HL-60/S4 (cell line): Measurements from ENCODE around the gene ZNF497.

Source experiments
- in situ Hi-C: fragments of 300-500 bp; cut with MboI; formaldehyde crosslinking; loops from 2 replicates; pipeline ENCODE4 v1.14.3; 2022; ENCODE audit warnings: low sequenced_read_pairs

The ZNF497 gene

GRCh38 chr19:58368561-58369360 lies 6.2 kb upstream of the ZNF497 start:
- in situ Hi-C loops = no loop called here

- in situ Hi-C loops = no loop called here
Measured at GRCh38 chr19:58367698-58368454, 5.3 kb upstream of the ZNF497 start.

DNA sequence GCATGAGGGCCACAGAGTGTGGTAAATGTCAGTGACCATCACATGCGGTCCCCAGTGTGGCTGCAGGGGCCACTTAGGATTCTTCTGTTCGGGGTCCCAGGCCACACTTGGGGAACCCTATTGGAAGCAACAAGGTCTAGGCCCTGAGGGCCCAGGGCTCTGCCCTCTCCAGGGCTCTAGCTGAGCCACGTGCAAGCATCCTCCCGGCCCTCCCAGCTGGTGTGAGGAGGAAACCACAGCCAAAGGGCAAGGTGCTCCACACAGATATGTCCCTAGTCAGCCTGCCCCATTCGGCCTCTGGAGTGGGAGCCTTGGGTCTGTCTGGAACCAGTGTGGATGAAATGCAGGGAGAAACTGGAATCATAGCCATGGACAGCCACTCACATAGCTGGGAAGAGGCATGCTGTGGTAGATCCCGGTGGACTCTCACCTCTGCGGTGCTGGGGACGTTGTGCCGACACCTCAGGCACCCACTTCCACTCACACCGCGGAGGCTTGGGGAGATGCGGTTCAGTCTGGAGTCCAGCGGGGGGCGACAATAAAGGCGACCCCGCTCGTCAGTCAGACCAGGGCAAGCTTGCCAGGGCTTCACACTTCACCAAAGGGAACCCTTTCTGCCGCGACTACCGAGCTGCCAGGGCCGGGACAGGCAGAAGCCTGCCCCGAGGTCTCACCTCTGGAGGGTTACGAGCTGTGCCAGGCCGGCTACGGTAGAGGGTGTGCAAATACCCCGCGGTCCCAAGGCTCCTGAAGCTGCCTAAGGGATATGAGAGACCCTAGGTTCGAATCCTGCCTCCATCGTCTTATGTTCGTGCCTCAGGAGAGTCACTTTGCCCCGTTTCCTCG lies 4.3 kb upstream of the ZNF497 start:
- in situ Hi-C loops = no loop called here

GRCh38 chr19:58364146-58364545 lies 1.6 kb upstream of the ZNF497 start:
- in situ Hi-C loops = no loop called here

DNA sequence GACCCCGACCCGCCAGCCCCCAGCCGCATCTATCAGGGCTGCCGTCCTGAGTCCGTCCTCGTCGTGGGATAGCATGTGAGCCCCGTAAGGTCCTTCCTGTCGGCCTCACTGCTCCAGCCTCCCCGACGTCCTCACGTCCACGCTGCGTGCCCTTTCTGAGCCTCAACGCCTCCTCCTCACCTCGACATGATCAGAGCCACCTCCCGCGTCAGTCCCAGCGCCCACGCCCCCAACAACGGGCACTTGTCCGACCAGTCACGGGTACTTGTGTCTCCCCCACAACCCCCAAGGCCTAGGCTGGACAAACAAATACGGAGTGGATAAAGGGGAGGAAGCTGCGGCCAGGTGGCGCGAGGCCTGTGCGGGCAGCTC lies 665 bp downstream of the ZNF497 start:
- in situ Hi-C loops = no loop called here

DNA sequence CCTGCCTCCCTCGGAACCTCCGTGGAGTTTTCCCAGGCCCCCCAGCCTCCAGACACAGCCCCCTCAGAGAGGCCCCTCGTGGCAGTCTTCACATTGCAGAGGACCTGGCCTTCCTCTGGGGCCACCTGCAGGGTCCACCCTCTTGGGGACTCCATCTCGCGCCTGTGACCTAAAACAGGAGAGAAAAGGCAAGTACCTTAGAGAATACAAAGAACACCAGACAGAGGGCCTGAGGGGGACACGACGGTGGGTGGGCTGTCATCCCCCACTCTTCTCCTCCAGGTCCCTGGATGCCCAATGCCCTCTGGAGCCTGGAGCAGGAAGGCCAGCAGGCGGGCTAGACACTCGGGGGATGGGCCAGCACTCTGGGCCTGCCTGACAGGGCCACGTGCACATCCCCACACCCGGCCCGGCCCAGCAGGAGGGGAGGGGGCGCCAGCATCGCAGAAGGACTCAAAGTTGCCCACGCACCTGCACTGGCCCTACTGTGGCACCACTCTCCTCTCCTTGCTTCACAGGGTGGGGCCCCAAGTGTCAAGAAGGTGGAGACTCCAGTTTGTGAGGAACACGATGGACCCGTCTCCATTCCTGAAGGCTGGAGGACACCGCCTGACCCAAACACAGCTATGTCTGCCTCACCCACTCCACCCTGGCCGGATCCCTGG lies 4.9 kb downstream of the ZNF497 start:
- in situ Hi-C loops = no loop called here

DNA sequence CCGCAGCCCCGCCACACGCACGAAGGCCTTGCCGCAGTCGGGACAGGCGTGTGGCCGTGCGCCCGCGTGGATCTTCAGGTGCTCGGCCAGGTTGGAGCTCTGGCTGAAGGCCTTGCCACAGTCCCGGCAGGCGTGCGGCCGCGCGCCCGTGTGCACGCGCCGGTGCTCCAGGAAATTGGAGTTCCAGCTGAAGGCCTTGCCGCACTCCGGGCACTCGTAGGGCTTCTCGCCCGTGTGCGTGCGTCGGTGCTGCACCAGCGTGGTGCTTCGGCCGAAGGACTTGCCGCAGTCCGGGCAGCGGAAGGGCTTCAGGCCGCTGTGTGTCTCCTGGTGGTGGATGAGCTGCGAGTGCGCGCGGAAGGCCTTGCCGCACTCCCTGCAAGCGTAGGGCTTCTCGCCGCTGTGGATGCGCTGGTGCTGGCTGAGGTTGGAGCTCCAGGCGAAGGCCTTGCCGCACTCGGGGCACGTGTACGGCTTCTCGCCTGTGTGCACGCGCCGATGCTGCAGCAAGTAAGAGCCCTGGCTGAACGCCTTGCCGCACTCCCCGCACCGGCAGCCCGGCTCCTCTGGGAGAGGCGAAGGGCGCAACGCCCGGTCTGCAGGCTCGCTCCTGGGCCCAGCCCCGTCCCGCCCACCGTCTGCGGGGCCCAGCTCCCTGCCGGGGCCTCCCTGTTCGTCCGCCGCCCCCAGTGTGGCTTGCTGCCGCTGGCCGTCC lies 5.6 kb downstream of the ZNF497 start:
- in situ Hi-C loops = no loop called here

DNA sequence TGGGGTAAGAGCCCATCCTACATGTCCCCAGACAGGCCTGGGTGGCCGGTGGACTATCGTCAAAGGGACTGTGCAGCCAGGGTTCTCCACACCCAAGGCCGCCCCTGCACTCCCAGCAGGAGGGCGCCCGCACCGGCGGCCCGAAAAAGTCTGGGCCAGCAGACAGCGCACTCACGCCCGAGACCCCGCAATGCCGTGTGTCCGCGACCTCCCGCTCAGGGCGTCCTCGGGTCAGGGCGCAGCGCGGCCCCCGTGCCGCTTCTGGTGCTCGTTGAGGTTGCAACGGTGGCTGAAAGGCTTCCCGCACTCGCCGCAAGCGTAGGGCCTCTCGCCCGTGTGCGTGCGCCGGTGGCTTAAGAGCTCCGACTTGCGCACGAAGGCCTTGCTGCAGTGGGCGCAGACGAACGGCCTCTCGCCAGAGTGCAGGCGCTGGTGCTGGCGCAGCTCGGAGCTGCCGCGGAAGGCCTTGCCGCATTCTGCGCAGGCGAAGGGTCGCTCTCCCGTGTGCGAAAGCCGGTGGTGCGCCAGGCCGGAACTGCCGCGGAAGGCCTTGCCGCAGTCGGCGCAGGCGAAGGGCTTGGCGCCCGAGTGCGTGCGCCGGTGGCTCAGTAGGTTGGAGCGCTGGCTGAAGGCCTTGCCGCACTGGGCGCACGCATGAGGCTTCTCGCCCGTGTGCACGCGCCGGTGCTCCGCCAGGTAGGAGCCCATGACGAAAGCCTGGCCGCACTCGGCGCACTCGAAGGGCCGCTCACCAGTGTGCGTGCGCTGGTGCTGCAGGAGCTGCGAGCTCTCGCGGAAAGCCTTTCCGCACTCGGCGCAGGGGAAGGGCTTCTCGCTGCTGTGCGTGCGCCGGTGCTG lies 6.4 kb downstream of the ZNF497 start:
- in situ Hi-C loops = no loop called here

GRCh38 chr19:58355215-58355796 lies 7.2 kb downstream of the ZNF497 start:
- in situ Hi-C loops = no loop called here

DNA sequence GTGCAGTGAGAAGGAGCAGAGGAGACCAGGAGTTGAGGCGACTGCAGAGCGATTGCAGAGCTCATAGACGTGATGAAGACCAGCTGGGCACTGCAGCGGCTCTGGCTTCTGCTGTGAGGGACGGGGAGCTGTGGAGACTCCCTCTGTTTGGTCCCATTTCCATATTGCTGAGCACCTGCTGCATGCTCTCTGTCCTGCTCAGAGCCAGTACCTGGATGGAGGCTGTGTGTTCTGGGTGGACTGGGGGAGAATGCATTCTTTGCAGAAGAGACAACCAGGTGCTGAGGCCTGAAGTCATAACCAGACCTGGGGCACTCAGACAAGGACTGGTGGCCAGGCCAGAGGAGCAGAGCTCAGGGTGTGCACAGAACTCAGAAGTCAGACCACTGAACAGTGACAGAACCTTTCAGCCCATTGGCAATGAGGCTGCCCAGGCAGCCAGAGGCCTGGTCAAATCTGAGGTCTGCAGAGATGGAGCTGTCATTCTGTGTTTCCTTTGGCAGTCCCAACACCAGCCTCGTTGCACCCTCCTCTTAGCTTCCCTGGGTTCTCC lies 8.0 kb downstream of the ZNF497 start:
- in situ Hi-C loops = no loop called here

- in situ Hi-C loops = no loop called here
Measured at GRCh38 chr19:58353717-58354477, 8.7 kb downstream of the ZNF497 start.

DNA sequence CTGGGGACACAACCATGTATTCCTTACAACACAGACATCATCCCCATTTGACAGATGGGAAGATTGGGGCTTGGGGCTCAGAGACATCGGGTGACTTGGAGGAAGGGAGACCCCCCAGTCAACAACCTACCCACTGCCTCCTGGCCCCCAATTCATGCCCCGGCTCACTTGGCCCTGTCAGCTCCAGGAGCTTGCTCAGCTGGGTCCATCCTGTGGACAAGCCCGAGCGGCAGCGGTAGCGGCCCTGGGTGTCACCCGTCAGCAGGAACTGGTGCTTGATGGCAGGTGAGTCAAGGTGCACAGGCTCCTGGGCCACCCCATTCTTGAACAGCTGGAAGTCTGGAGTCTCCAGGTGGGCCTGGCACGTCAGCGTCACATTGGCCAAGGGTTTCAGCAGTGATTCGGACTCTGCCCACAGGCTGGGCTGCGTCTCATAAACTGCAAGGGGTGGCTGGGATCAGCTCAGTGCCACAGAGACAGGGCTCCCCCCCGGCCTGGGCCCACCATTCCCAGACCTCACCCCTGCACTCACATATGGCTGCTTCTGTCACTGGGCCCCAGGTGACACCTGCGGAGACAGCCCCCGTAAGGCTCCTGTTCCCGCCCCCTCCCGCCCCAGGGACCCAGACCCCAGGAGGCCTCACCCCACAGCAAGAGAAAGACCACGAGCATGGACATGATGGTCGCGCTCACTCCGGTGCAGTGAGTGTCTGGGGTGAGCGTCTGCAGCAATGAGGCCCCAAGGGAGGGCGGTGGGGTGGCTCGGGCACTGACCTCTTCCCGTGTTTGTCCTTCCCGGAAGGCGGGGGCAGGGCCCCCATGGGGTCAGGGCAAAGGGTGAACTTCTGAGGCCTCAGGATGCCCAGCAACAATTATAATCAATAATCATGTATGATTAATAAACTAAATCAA lies 9.5 kb downstream of the ZNF497 start, which contains the start of gene A1BG:
A1BG (minus strand) TSS at position 733 of the 912 bp plus-strand sequence; CDS start at position 678, 55 bp downstream.
- in situ Hi-C loops = no loop called here

- in situ Hi-C loops = no loop called here
Measured at GRCh38 chr19:58351990-58352755, 10.4 kb downstream of the ZNF497 start.

GRCh38 chr19:58351558-58351878 lies 11.0 kb downstream of the ZNF497 start:
- in situ Hi-C loops = no loop called here

DNA sequence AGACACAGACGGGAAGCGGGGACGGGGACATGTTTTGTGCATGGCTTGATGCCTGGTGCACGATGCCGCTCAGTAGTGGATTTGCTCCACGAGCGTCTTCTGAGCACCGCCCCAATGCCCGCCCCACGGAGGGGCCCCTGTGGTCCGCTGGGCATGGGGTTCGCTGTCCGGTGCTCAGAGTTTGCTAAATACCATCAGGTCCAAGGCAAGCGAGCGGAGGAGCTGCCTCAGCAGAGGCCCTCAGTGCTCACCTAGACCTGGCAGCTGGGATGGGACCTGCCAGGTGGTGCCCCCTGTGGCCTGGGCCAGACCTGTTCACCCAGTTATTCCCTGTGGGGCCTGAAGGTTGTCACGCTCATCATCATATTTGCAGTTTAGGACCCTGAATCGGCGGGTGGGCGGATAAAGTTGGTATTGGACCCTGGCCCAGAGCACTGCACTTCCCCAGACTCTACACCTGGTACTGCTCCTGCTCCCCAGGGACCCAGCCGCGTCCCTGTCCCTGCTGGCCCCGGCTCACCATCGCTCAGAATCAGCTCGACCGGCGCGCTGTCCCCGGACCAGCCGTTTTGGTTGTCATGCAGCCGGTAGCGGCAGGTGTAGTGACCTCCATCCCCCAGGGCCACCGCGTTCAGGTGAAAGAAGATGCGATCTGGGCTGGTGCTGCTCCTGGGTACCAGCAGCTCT lies 11.5 kb downstream of the ZNF497 start:
- in situ Hi-C loops = no loop called here
